Fibroblast of skin of left quadriceps (primary cell): ENCODE measurements around the gene CCDC158.
"Not testable (repeated sequence)": the region's sequence is repeated elsewhere in the genome, so short reads cannot be mapped to it uniquely, and the experiment has no call there.

ENCODE experiments used
- DNase-seq, 2 experiments: peaks; one replicate each; pipeline ENCODE4 v3.0.0-alpha.2; 2013; ENCODE audit warnings: low read depth in 2 of 2

CCDC158 gene

GRCh38 chr4:76430519-76431388 is 9.8 kb upstream of the CCDC158 start:
- DNase-seq, result peak; percentile 30 to 43

DNA sequence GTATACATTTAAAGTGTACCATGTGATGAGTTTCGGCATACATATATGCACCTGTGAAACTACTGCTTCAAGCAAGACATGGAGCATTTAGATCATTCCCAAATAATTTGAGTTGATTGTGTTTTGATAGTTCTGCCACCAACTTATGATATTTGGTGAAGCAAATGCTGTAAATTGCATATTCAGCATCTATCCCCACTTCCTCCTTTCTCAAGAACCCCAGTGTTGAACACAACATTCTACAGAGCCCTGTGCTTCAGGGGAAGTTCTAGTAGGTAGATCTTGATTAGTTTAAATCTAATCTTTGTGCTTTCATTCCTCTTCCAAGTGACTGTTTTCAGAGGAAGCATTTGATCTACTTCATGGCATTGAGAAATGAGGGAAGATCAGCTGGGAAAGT is 8.7 kb upstream of the CCDC158 start:
- DNase-seq, result no peak

DNA sequence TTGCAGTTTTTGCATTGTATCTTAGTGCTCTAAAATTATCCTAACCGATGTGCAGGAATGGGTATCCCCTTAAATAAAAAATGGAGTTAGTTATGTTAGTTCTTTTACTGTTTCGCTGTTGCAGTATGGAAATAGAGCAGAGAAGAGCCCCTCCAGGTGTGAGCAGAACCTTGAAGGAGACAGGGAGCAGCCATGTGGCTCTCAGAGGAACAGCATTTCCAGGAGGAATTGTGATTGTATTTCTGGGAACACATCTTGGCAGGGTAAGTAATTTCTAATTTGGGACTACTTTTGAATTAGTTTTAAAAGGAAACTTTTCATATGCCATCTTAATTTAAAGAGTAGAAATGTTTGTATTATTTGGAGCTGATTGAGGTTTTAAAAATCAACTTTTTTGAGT is 5.3 kb upstream of the CCDC158 start:
- DNase-seq, result no peak

GRCh38 chr4:76423159-76423558 is 2.2 kb upstream of the CCDC158 start:
- DNase-seq, result not testable (repeated sequence)

- DNase-seq, result no peak
Measured at GRCh38 chr4:76420188-76420761, 666 bp downstream of the CCDC158 start.

DNA sequence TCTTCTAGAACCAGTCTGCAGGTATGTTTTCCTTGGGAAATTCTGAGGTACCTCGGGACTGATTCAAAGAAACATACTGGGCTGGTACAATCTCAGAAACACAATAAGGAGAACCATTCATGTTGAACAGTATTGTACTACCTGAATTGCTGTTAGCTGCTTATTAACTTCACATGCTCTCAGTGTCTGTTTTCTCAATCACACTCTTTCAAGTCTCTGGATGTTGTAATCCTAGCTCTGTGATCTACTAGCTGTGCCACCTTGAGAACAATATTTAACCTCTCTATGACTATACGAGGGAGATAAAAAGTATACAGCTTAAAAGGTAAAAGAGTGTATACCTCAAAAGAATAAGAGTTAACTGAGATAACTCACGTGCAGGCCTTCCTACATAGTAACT is 10.3 kb downstream of the CCDC158 start:
- DNase-seq, result no peak

GRCh38 chr4:76407440-76408119 is 13.4 kb downstream of the CCDC158 start:
- DNase-seq, result no peak

DNA sequence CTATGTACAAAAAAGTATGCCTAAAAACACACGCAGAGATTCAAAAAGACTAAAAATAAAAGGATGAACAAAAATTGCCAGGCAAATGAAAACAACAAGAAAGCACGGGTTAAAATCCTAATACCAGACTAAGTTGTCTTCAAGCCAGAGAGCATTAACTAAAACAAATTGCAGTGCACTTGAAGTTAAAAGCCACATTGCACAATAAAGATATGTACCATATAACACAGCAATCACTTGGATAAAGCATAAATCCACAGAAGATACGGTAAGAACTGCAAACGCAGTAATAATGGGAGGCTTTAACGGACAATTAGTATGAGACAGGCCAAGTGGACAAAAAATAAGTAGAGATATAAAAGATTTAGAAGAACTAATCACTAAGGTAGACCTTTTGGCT is 14.9 kb downstream of the CCDC158 start:
- DNase-seq, result no peak

DNA sequence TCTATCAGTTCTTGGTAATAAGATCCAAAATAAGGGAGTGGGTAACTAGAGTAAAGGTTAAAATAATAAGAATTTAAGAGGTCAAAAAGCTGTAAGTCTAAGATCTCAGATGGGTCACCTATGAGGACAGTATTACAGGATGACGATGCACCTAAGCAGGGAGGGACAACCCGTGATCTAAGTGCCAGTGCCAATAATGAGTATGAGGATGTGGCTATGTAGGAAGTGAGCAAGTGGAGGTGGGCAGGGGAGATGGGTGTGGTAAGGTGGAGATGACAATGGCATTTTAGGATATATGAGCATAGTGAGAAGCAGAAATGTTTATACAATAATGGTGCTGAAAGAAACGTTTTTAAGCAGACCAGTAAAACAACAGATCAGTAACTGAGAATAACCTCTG is 19.3 kb downstream of the CCDC158 start:
- no peak for DNase-seq

DNA sequence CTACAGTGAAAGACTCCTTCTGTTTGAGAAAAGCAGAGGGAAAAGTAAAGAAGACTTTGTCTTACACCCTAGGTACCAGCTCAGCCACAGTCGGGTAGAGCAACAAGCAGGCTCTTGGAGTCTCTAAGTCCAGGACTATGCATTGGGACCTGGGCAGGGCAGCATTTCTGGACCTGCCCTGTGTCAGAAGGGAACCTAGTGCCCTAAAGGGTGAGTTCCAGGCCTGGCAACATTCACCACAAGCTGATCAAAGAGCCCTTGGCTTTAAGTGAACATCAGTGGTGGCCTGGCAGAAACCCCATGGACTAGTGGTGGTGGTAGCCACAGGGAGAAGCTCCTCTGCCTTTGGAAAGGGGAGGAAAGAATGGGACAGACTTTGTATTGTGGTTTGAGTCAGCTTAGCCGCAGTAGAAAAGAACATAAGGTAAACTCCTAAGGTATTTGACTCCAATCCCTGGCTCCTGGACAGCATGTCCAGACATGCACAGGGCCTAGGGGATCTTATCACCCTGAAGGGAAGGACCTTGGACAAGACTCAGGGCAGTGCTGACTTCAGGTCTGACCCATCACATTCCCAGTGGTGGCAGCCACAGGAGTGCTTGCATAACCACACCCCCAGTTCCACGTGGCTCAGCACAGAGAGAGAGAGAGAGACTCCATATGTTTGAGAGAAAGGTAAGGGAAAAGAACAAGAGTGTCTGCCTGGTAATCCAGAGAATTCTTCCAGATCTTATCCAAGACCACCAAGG is 32.6 kb downstream of the CCDC158 start:
- no peak for DNase-seq

DNA sequence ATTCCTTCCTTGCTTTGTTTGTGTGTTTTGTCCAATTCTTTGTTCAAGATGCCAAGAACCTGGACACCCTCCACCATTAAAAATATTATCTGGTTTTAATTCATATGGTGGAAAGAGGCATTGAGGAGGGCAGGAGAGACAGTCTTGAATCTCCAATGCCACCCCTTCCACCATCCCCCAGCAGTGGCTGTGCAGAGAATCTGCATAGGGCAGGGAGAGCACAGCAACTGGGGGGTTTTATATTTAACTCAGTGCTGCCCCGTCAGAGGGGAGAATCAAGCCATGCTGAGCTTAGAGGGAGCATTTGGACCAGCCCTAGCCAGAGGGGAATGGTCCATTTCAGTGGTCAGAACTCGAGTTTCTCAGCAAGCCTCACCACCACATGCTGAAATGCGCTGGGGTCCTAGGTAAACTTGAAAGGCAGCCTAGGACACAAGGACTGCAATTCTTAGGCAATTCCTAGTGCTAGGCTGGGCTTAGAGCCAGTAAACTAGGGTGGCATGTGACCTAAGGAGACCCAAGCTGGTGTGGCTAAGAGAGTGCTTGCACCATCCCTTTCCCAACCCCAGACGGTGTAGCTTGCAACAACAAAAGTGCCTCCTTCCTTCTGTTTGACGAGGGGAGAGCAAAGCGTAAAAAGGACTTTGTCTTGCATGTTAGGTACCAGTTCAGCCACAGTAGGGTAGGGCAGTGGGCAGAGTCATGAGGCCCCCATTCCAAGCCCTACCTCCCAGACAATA is 34.2 kb downstream of the CCDC158 start:
- no peak for DNase-seq

- DNase-seq, result no peak
Measured at GRCh38 chr4:76385974-76386373, 35.0 kb downstream of the CCDC158 start.

GRCh38 chr4:76384052-76384451 is 36.9 kb downstream of the CCDC158 start:
- DNase-seq, result no peak

DNA sequence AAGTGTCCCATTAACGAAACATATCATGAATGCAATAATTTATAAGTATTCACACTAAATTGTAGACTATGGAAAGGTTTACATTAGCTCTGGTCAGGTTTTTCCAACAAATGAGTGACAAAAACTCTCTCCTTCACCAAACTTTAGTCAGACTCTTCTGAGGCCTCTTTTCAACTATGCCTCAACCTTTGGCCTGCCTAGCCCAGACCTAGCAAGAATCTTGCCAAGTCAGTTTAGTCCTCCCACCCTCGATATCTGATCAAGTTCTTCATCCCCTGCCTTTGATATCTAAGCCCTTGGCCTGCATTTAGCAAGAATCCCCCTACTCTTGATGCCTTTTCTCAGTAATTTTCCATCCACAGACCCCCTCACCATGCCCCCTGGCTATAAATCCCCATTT is 37.9 kb downstream of the CCDC158 start:
- no peak for DNase-seq

- no peak for DNase-seq
Measured at GRCh38 chr4:76381986-76382385, 39.0 kb downstream of the CCDC158 start.

- DNase-seq, result no peak
Measured at GRCh38 chr4:76380561-76380960, 40.4 kb downstream of the CCDC158 start.

DNA sequence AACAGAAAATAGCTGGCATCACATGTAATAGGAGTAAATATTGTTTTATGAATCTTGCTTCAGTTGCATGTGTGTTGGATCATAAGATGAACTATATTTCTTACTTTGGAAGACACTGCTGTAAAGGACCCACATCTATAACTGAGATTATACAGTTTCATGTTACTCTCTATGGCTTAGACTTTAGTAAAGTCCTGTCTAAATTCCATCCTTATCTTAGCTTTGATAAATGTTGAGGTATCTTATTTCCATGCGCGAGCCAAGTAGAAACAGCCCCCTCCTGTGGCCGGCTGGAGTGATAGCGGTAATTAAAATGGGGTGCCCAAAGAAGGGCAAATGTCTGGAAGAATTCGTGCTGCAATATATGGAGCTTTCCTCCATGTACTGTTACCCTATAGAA is 43.0 kb downstream of the CCDC158 start:
- peak in 1 of 2 experiments; percentile 1 for DNase-seq

GRCh38 chr4:76377481-76377901 is 43.5 kb downstream of the CCDC158 start:
- no peak for DNase-seq

DNA sequence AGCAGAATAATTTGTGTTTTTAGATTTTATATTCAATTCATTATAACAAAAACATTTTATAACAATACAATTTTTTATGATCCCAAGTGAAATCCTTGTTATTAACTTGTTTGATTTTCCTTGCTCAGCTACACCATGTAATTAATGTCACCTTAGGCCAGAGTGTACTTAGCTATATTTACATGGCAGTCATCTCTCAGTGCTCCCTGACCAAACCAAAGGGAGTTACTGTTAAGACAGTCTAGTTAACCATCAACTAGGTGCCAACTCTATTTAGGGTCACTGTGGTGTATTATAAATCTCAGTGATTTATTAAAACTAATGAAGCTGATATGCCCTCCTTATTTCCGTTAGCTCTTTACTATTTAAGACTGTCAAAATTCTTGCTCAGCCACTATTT is 44.4 kb downstream of the CCDC158 start:
- DNase-seq, result no peak

DNA sequence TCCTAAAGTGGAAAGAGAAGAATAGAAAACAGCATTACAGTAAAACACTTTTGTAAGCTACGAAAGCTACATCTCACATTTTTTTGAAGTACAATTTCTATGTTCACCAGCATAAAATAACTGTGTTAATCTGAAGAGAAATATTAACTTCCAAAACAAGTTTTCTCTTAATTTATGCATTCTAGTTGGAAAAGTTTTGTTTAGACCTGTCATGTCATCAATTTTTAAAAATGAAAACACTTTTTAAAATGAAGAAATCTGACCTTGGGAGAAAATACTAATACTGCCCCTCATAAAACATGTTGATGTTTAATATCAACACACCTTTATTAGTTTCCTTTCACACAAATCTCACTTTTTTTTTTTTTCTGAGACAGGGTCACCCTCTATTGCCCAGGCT is 45.2 kb downstream of the CCDC158 start:
- no peak for DNase-seq

GRCh38 chr4:76374798-76375197 is 46.1 kb downstream of the CCDC158 start:
- DNase-seq, result no peak
